HepG2 (cell line): ENCODE data around the gene LRPAP1. TPM values are rescaled to one million over a fixed set of nuclear protein-coding genes. Genes with fewer than 3 reads are reported as not detected.
A peak's percentile ranks its signal among the peaks of the same experiment; 100 is the strongest.

Experiments used
- ATAC-seq: fragments of 200-7000 bp; cut with Tn5 transposase; 3 replicates; pipeline ENCODE4 v1.9.1; 2020; ENCODE audit warnings: mild to moderate bottlenecking, moderate library complexity
- BruUV-seq: library from RNA; stranded (reverse); fragments of 400-500 nt; replicated peaks from 2 replicates; lab custom pipeline; 2021; lab: Mats Ljungman, UMichigan
- CTCF ChIA-PET: fragments of 300-600 bp; formaldehyde crosslinking; extraction: SDS; loops from one replicate; lab custom pipeline; 2021; ENCODE audit warnings: low total read pairs, inconsistent platforms, low intra/inter-chr PET ratio; lab: Yijun Ruan, JAX
- POLR2A ChIA-PET: fragments of 350-600 bp; sonication (Branson Sonifier 250); formaldehyde crosslinking; loops from one replicate; lab custom pipeline; 2020; ENCODE audit warnings: antibody characterized with exemption, inconsistent platforms; lab: Yijun Ruan, JAX
- DNase-seq: peaks from one replicate; pipeline ENCODE4 v3.0.0-alpha.2; 2015; ENCODE audit warnings: low spot score
- FAIRE-seq: peaks from 3 replicates; lab custom pipeline; 2011; peaks lifted over from hg19 to GRCh38; lab: Jason Lieb, UNC
- H2AFZ ChIP-seq: one replicate; pipeline ENCODE4 v1.6.1; 2011; ENCODE audit warnings: low read length, inconsistent platforms
- H3K27ac ChIP-seq: fragments of 300-600 bp; 3 replicates; pipeline ENCODE4 v1.8.0; 2011; ENCODE audit warnings: mixed run types, mild to moderate bottlenecking, mixed read lengths, low read length, inconsistent platforms; ENCODE audit not compliant: insufficient read depth; ENCODE audit errors: extremely low read length
- H3K27me3 ChIP-seq, 2 experiments: fragments of 200-600 bp in 1 of 2; 2 replicates in 1 of 2; 3 replicates in 1 of 2; pipeline versions ENCODE4 v1.6.0 to v1.8.0; 2011; ENCODE audit warnings: low read length in 2 of 2, mild to moderate bottlenecking in 2 of 2, moderate library complexity in 2 of 2, inconsistent platforms in 1 of 2; ENCODE audit not compliant: insufficient read depth in 2 of 2, control insufficient read depth in 1 of 2
- H3K36me3 ChIP-seq, 2 experiments: fragments of 200-600 bp in 1 of 2; replicated peaks in 1 of 2; 2 replicates in 1 of 2; 3 replicates in 1 of 2; pipeline versions ENCODE4 v1.5.1 to v1.8.0; 2011; ENCODE audit warnings: low read length in 2 of 2, inconsistent platforms in 1 of 2; ENCODE audit not compliant: insufficient read depth in 2 of 2, control insufficient read depth in 1 of 2
- H3K4me1 ChIP-seq: 2 replicates; pipeline ENCODE4 v1.5.1; 2012; ENCODE audit warnings: low read length, inconsistent platforms; ENCODE audit not compliant: insufficient read depth
- H3K4me2 ChIP-seq: 2 replicates; pipeline ENCODE4 v1.6.0; 2011; ENCODE audit warnings: low read depth, low read length, inconsistent platforms
- H3K4me3 ChIP-seq, 3 experiments: fragments of 200-600 bp in 1 of 3; sonication (generic), shearing (Covaris generic) in 1 of 3; replicated peaks in 1 of 3; 2 replicates each; pipeline ENCODE4 v1.5.1; 2011 to 2016; ENCODE audit warnings: low read length in 3 of 3, inconsistent platforms in 2 of 3, low read depth in 2 of 3, mild to moderate bottlenecking in 2 of 3, control low read depth in 1 of 3, mixed read lengths in 1 of 3; ENCODE audit not compliant: insufficient read depth in 1 of 3
- H3K79me2 ChIP-seq: one replicate; pipeline ENCODE4 v1.6.1; 2011; ENCODE audit warnings: low read length, inconsistent platforms; ENCODE audit not compliant: insufficient read depth
- H3K9ac ChIP-seq: 2 replicates; pipeline ENCODE4 v1.6.0; 2011; ENCODE audit warnings: mild to moderate bottlenecking, low read depth, low read length, inconsistent platforms; ENCODE audit not compliant: insufficient read depth
- H3K9me3 ChIP-seq: 2 replicates; pipeline ENCODE4 v1.5.1; 2012; ENCODE audit warnings: mild to moderate bottlenecking, low read length
- H4K20me1 ChIP-seq: 2 replicates; pipeline ENCODE4 v1.6.0; 2011; ENCODE audit warnings: inconsistent platforms, mild to moderate bottlenecking, low read length, moderate library complexity; ENCODE audit not compliant: insufficient read depth
- CHD2 ChIP-seq: IDR thresholded peaks from 2 replicates; pipeline ENCODE4 v1.6.1; 2011; ENCODE audit warnings: low read depth, low read length, improper control_type of control experiment
- CTCF ChIP-seq: sonication (generic); formaldehyde crosslinking; IDR thresholded peaks from 2 replicates; pipeline ENCODE4 v1.5.0; 2020; ENCODE audit warnings: mild to moderate bottlenecking, missing genetic modification reagents, moderate library complexity
- HBP1 ChIP-seq: IDR thresholded peaks from 2 replicates; pipeline ENCODE4 v1.6.1; 2016; ENCODE audit warnings: low read depth, control low read depth
- NRL ChIP-seq: sonication (generic); formaldehyde crosslinking; IDR thresholded peaks from 2 replicates; pipeline ENCODE4 v1.5.0; 2020; ENCODE audit warnings: missing genetic modification reagents, mild to moderate bottlenecking, moderate library complexity, borderline replicate concordance
- RFXANK ChIP-seq: IDR thresholded peaks from 2 replicates; pipeline ENCODE4 v1.6.1; 2016
- SMAD3 ChIP-seq: sonication (generic); formaldehyde crosslinking; IDR thresholded peaks from 2 replicates; pipeline ENCODE4 v1.4.0; 2020; ENCODE audit warnings: missing genetic modification reagents
- SOX6 ChIP-seq, 2 experiments: fragments of 450-650 bp in 1 of 2; sonication (generic) in 1 of 2; formaldehyde crosslinking in 1 of 2; IDR thresholded peaks; 2 replicates each; pipeline versions ENCODE4 v1.4.0 to v1.6.1; 2017 to 2020; ENCODE audit warnings: antibody characterized with exemption in 1 of 2, mild to moderate bottlenecking in 1 of 2, missing genetic modification reagents in 1 of 2
- STAG1 ChIP-seq: sonication (generic); formaldehyde crosslinking; IDR thresholded peaks from 2 replicates; pipeline ENCODE4 v1.4.0; 2020; ENCODE audit warnings: missing genetic modification reagents
- XRCC5 ChIP-seq: fragments of 200-400 bp; formaldehyde crosslinking; optimal IDR thresholded peaks from 2 replicates; pipeline ENCODE3; 2017; ENCODE audit warnings: mild to moderate bottlenecking, low read length
- ZBTB43 ChIP-seq: sonication (generic); formaldehyde crosslinking; conservative IDR thresholded peaks from 2 replicates; pipeline ENCODE4 v1.4.0; 2020; ENCODE audit warnings: missing genetic modification reagents
- ZGPAT ChIP-seq: IDR thresholded peaks from 2 replicates; pipeline ENCODE4 v1.6.1; 2016; ENCODE audit warnings: mild to moderate bottlenecking
- ZNF3 ChIP-seq: IDR thresholded peaks from 2 replicates; pipeline ENCODE4 v1.7.0; 2017; ENCODE audit warnings: inconsistent platforms
- ZNF326 ChIP-seq: sonication (generic); formaldehyde crosslinking; IDR thresholded peaks from 2 replicates; pipeline ENCODE4 v1.4.0; 2020; ENCODE audit warnings: missing genetic modification reagents, borderline replicate concordance
- ZNF362 ChIP-seq: sonication (generic); formaldehyde crosslinking; IDR thresholded peaks from 2 replicates; pipeline ENCODE4 v1.4.0; 2020; ENCODE audit warnings: missing genetic modification reagents, mild to moderate bottlenecking, borderline replicate concordance
- ZNF510 ChIP-seq: sonication (generic); formaldehyde crosslinking; IDR thresholded peaks from 2 replicates; pipeline ENCODE4 v1.4.0; 2020; ENCODE audit warnings: low read depth, mild to moderate bottlenecking, missing genetic modification reagents
- ZNF710 ChIP-seq: sonication (generic); formaldehyde crosslinking; IDR thresholded peaks from 2 replicates; pipeline ENCODE4 v1.5.0; 2020; ENCODE audit warnings: mild to moderate bottlenecking, missing genetic modification reagents, borderline replicate concordance
- ZNF792 ChIP-seq: IDR thresholded peaks from 2 replicates; pipeline ENCODE4 v1.6.1; 2016
- WGBS: methylation state at CpG from one replicate; pipeline ENCODE4 v1.1.6; 2017; ENCODE audit warnings: low lambda C conversion rate; 5-methylcytosine and 5-hydroxymethylcytosine counted together
- in situ Hi-C: cut with HindIII; loops from 2 replicates; pipeline ENCODE4 v1.10.0; 2017; ENCODE audit warnings: low pct_unique_long_range_greater_than_20kb; ENCODE audit not compliant: extremely low pct_ligation_motif_present
- intact Hi-C: fragments of 100-400 bp; cut with micrococcal nuclease; formaldehyde crosslinking; loops from one replicate; pipeline ENCODE4 v1.10.0; 2022; ENCODE audit not compliant: unreplicated experiment
- polyA plus RNA-seq, 8 experiments: library from polyadenylated mRNA; depleted of rRNA in 3 of 8; stranded (reverse) in 7 of 8; unstranded in 1 of 8; fragments of >200 nt; fragmentation: Illumina TruSeq in 4 of 8; extraction: Trizol in 4 of 8; gene quantifications; 2 replicates each; pipeline versions ENCODE4 v1.2.1 to v1.2.3, GENCODE V29; 2011 to 2016; ENCODE audit warnings: low read depth in 4 of 8, missing spikeins in 1 of 8, mixed read lengths in 1 of 8; ENCODE audit not compliant: insufficient read depth in 1 of 8
- total RNA-seq, 5 experiments: library from RNA; depleted of rRNA; stranded (reverse); fragments of >200 nt; fragmentation: Illumina TruSeq; extraction: Trizol; gene quantifications; 2 replicates each; pipeline ENCODE4 v1.2.3, GENCODE V29; 2016; ENCODE audit warnings: low read depth in 1 of 5

LRPAP1 gene
- total and polyA plus RNA-seq, 2 of the 13 experiments (the other 11 are each of a cell fraction or from before 2014, with no cell fraction given), result 153 to 191 TPM

- Histone ChIP-seq H3K27ac (no peak overlapping the region), H3K27me3 (peaks cover 15 to 73% of the 10 kb centered on the region in 2 experiments), H3K4me1 (peaks cover 23% of the 10 kb centered on the region), H4K20me1 (no peaks in the 10 kb centered on the region), H3K9me3 (no peaks in the 10 kb centered on the region), H2AFZ (no peak overlapping the region), H3K79me2 (no peaks in the 10 kb centered on the region), H3K4me2 (no peak overlapping the region), H3K4me3 (no peak overlapping the region), H3K9ac (no peak overlapping the region), H3K36me3 (no peaks in the 10 kb centered on the region)
- FAIRE-seq (peak; percentile 23), ATAC-seq (peak; percentile 51), DNase-seq (peak; percentile 29)
- intact Hi-C loops (no loop called here), in situ Hi-C loops (no loop called here)
- ChIA-PET POLR2A (no interaction called here), CTCF (no interaction called here)
- WGBS, result 29% methylated on average over 13 of the region's 22 CpGs
- BruUV-seq, result no TSS peak
- TF ChIP-seq SOX6 (IDR thresholded peaks at IDR 0.05) (no peak), SOX6 (CRISPR knock-in tag; IDR thresholded peaks at IDR 0.05) (no peak), STAG1 (peak; percentile 37), HBP1 (CRISPR knock-in tag) (no peak), XRCC5 (peak; percentile 33), ZNF510 (CRISPR knock-in tag) (no peak), SMAD3 (CRISPR knock-in tag) (no peak), CHD2 (no peak), ZNF362 (CRISPR knock-in tag) (no peak), ZNF326 (no peak), NRL (CRISPR knock-in tag) (no peak), CTCF (CRISPR knock-in tag) (peak; percentile 53), ZNF710 (CRISPR knock-in tag) (no peak), ZGPAT (CRISPR knock-in tag) (no peak), ZNF792 (CRISPR knock-in tag) (no peak), ZBTB43 (CRISPR knock-in tag) (no peak), ZNF3 (CRISPR knock-in tag) (no peak), RFXANK (CRISPR knock-in tag) (no peak)
Measured at GRCh38 chr4:3476341-3476747, 55.9 kb downstream of the LRPAP1 start.
